CD14-positive monocyte (primary cell): ENCODE data around the gene IKZF1. TPM values are rescaled to one million over a fixed set of nuclear protein-coding genes. Genes with fewer than 3 reads are reported as not detected.

Experiments used
- DNase-seq, 3 donors: peaks; one replicate each; pipeline ENCODE4 v3.0.0-alpha.2; 2011 to 2022
- H2AFZ ChIP-seq: 2 replicates; pipeline ENCODE4 v1.6.0; 2012; ENCODE audit warnings: mild to moderate bottlenecking, low read depth, low read length, inconsistent platforms; ENCODE audit not compliant: insufficient read depth, poor library complexity, severe bottlenecking
- H3K27ac ChIP-seq, 2 donors: 1 replicate in 1 of 2; 2 replicates in 1 of 2; pipeline ENCODE4 v1.5.1; 2012 to 2013; ENCODE audit warnings: low read length in 2 of 2, control low read depth in 1 of 2, inconsistent platforms in 1 of 2, low read depth in 1 of 2, mild to moderate bottlenecking in 1 of 2
- H3K27me3 ChIP-seq, 2 donors: one replicate each; pipeline versions ENCODE4 v1.6.0 to v1.6.1; 2011 to 2013; ENCODE audit warnings: low read length in 2 of 2; ENCODE audit not compliant: control insufficient read depth in 2 of 2, insufficient read depth in 2 of 2
- H3K36me3 ChIP-seq, 2 donors: replicated peaks in 1 of 2; 1 replicate in 1 of 2; 2 replicates in 1 of 2; pipeline versions ENCODE4 v1.5.1 to v1.6.1; 2012 to 2013; ENCODE audit warnings: low read length in 2 of 2, control low read depth in 1 of 2, inconsistent platforms in 1 of 2, mild to moderate bottlenecking in 1 of 2; ENCODE audit not compliant: insufficient read depth in 2 of 2, control insufficient read depth in 1 of 2
- H3K4me1 ChIP-seq, 2 donors: 1 replicate in 1 of 2; 2 replicates in 1 of 2; pipeline versions ENCODE4 v1.5.1 to v1.6.1; 2012 to 2013; ENCODE audit warnings: low read length in 2 of 2, control low read depth in 1 of 2, inconsistent platforms in 1 of 2, mild to moderate bottlenecking in 1 of 2, moderate library complexity in 1 of 2; ENCODE audit not compliant: insufficient read depth in 2 of 2, control insufficient read depth in 1 of 2
- H3K4me2 ChIP-seq: replicated peaks from 2 replicates; pipeline ENCODE3; 2012; ENCODE audit warnings: low read length, moderate library complexity, mild to moderate bottlenecking; ENCODE audit not compliant: poor library complexity, severe bottlenecking; ENCODE audit errors: extremely low read depth
- H3K4me3 ChIP-seq, 3 experiments: fragments of 200-600 bp in 1 of 3; sonication (generic) in 1 of 3; replicated peaks in 1 of 3; 1 replicate in 2 of 3; 2 replicates in 1 of 3; pipeline ENCODE4 v1.5.1; 2011 to 2013; ENCODE audit warnings: low read length in 3 of 3, mild to moderate bottlenecking in 3 of 3, control low read depth in 2 of 3, low read depth in 2 of 3, inconsistent platforms in 1 of 3, moderate library complexity in 1 of 3
- H3K79me2 ChIP-seq: 2 replicates; pipeline ENCODE4 v1.6.0; 2012; ENCODE audit warnings: mild to moderate bottlenecking, control low read depth, inconsistent platforms, low read length, moderate library complexity; ENCODE audit not compliant: insufficient read depth
- H3K9ac ChIP-seq: 2 replicates; pipeline ENCODE4 v1.6.0; 2017; ENCODE audit warnings: low read length, mild to moderate bottlenecking; ENCODE audit not compliant: insufficient read depth, poor library complexity, severe bottlenecking
- H3K9me3 ChIP-seq, 2 donors: replicated peaks in 1 of 2; 1 replicate in 1 of 2; 2 replicates in 1 of 2; pipeline versions ENCODE4 v1.5.1 to v1.6.1; 2012 to 2013; ENCODE audit warnings: low read length in 2 of 2, control low read depth in 1 of 2; ENCODE audit not compliant: control insufficient read depth in 1 of 2, insufficient read depth in 1 of 2
- H4K20me1 ChIP-seq: 2 replicates; pipeline ENCODE4 v1.6.0; 2012; ENCODE audit warnings: mild to moderate bottlenecking, low read length, control low read depth, moderate library complexity; ENCODE audit not compliant: insufficient read depth
- H3K27ac Mint-ChIP-seq, 7 donors: one replicate each; pipeline ENCODE4 v1.8.0; 2020; ENCODE audit warnings: mild to moderate bottlenecking in 7 of 7, mixed read lengths in 7 of 7, moderate library complexity in 6 of 7, inconsistent platforms in 2 of 7
- H3K27me3 Mint-ChIP-seq, 3 donors: one replicate each; pipeline ENCODE4 v1.8.0; 2021 to 2022; ENCODE audit warnings: low read depth in 3 of 3, mild to moderate bottlenecking in 3 of 3, mixed read lengths in 3 of 3, moderate library complexity in 3 of 3, inconsistent platforms in 1 of 3
- H3K36me3 Mint-ChIP-seq, 2 donors: one replicate each; pipeline ENCODE4 v1.8.0; 2020; ENCODE audit warnings: mixed read lengths in 2 of 2, inconsistent platforms in 1 of 2, mild to moderate bottlenecking in 1 of 2
- H3K4me1 Mint-ChIP-seq: one replicate; pipeline ENCODE4 v1.8.0; 2020; ENCODE audit warnings: mild to moderate bottlenecking, mixed read lengths
- H3K4me3 Mint-ChIP-seq, 2 donors: one replicate each; pipeline ENCODE4 v1.8.0; 2020; ENCODE audit warnings: mild to moderate bottlenecking in 2 of 2, mixed read lengths in 2 of 2, moderate library complexity in 1 of 2
- H3K9me3 Mint-ChIP-seq, 7 donors: one replicate each; pipeline ENCODE4 v1.8.0; 2020 to 2022; ENCODE audit warnings: mixed read lengths in 7 of 7, mild to moderate bottlenecking in 6 of 7, moderate library complexity in 6 of 7, inconsistent platforms in 2 of 7
- CTCF ChIP-seq: fragments of 200-600 bp; IDR thresholded peaks from one replicate; pipeline ENCODE4 v1.8.0; 2022; ENCODE audit warnings: antibody characterized with exemption, mild to moderate bottlenecking
- WGBS: methylation state at CpG from one replicate; pipeline ENCODE4 v1.1.5; 2013; ENCODE audit warnings: missing lambda C conversion rate; ENCODE audit not compliant: insufficient coverage; 5-methylcytosine and 5-hydroxymethylcytosine counted together
- intact Hi-C, 2 donors: fragments of 100-400 bp; cut with micrococcal nuclease; formaldehyde crosslinking; loops; one replicate each; pipeline versions ENCODE4 v1.15.0 to v1.15.1; 2023
- polyA plus RNA-seq, 3 donors: library from polyadenylated mRNA; depleted of rRNA in 1 of 3; unstranded in 2 of 3; stranded (reverse) in 1 of 3; fragments of 300-500 nt in 2 of 3; fragments of >200 nt in 1 of 3; fragmentation: Illumina TruSeq in 2 of 3; gene quantifications; 1 replicate in 2 of 3; 2 replicates in 1 of 3; pipeline ENCODE4 v1.2.3, GENCODE V29; 2012 to 2021

Gene IKZF1
- polyA plus RNA-seq, 3 donors = 38.4 to 130 (median 80.2) TPM

- Histone ChIP-seq H3K4me3 (no peak overlapping the region), H3K27me3 (no peaks in the 10 kb centered on the region), H4K20me1 (no peaks in the 10 kb centered on the region), H3K4me2 (no peak overlapping the region), H3K9me3 (no peaks in the 10 kb centered on the region), H3K36me3 (no peaks in the 10 kb centered on the region), H3K79me2 (no peaks in the 10 kb centered on the region), H2AFZ (no peak overlapping the region), H3K4me1 (peaks cover 32 to 56% of the 10 kb centered on the region in 2 donors), H3K9ac (no peak overlapping the region), H3K27ac (no peak overlapping the region)
- Mint-ChIP-seq H3K9me3 (peaks cover 0 to 3% (median 0%) of the 10 kb centered on the region in 7 donors), H3K27me3 (no peaks in the 10 kb centered on the region), H3K27ac (peak overlapping the region in 4 of 7 donors; percentile 28 to 72 (median 47)), H3K4me3 (peak overlapping the region in 1 of 2 donors; percentile 53), H3K36me3 (no peaks in the 10 kb centered on the region), H3K4me1 (peaks cover 52% of the 10 kb centered on the region)
- WGBS = no CpG with 5 or more reads among the region's 1 CpG
- TF ChIP-seq CTCF = no peak
- DNase-seq = peak in 2 of 3 donors; percentile 53 to 59
- intact Hi-C loops = no loop called here
Observed at GRCh38 chr7:50276483-50276882, 28.0 kb upstream of the IKZF1 start.

GRCh38 chr7:50278120-50278519 lies 26.4 kb upstream of the IKZF1 start:
- Histone ChIP-seq H3K79me2 (no peaks in the 10 kb centered on the region), H3K27me3 (no peaks in the 10 kb centered on the region), H4K20me1 (no peaks in the 10 kb centered on the region), H3K4me1 (peaks cover 48 to 69% of the 10 kb centered on the region in 2 donors), H3K27ac (no peak overlapping the region), H3K4me3 (no peak overlapping the region), H3K9me3 (no peaks in the 10 kb centered on the region), H2AFZ (no peak overlapping the region), H3K9ac (no peak overlapping the region), H3K36me3 (no peaks in the 10 kb centered on the region), H3K4me2 (no peak overlapping the region)
- no peak for TF ChIP-seq CTCF
- no peak for DNase-seq
- Mint-ChIP-seq H3K27ac (no peak overlapping the region), H3K36me3 (no peaks in the 10 kb centered on the region), H3K9me3 (peaks cover 0 to 3% (median 0%) of the 10 kb centered on the region in 7 donors), H3K27me3 (no peaks in the 10 kb centered on the region), H3K4me1 (peaks cover 62% of the 10 kb centered on the region), H3K4me3 (no peak overlapping the region)
- intact Hi-C loops = no loop called here
